ENCODE data around the gene RAP1GAP.

DNA sequence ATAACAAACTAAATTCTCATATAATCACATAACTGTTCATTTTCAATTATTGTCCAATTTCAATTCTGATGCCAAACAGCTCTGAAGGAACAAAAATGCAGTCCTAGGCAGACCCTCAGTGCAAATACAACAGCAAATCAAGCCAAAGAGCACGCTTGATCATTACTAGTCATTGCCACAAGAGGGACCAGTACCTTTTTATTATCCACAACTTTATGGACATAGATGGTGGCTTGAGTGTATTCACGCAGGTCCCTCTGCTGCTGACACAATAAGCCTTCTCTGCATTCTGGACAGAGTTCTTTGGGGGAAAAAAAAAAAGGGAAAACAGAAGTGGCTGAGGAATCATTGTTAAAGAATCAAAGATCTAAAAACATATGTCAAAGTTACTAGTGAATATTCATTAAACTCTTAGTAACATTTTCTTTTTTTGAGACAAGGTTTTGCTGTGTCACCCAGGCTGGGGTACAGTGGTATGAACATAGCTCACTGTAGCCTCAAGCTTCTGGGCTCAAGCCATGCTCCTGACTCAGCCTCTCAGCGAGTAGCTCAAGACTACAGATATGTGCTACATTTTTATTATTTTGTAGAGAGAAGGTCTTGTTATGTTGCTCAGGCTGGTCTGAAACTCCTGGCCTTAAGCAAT lies 34.3 kb upstream of the RAP1GAP start:
- TF ChIP-seq, protein P1, sequence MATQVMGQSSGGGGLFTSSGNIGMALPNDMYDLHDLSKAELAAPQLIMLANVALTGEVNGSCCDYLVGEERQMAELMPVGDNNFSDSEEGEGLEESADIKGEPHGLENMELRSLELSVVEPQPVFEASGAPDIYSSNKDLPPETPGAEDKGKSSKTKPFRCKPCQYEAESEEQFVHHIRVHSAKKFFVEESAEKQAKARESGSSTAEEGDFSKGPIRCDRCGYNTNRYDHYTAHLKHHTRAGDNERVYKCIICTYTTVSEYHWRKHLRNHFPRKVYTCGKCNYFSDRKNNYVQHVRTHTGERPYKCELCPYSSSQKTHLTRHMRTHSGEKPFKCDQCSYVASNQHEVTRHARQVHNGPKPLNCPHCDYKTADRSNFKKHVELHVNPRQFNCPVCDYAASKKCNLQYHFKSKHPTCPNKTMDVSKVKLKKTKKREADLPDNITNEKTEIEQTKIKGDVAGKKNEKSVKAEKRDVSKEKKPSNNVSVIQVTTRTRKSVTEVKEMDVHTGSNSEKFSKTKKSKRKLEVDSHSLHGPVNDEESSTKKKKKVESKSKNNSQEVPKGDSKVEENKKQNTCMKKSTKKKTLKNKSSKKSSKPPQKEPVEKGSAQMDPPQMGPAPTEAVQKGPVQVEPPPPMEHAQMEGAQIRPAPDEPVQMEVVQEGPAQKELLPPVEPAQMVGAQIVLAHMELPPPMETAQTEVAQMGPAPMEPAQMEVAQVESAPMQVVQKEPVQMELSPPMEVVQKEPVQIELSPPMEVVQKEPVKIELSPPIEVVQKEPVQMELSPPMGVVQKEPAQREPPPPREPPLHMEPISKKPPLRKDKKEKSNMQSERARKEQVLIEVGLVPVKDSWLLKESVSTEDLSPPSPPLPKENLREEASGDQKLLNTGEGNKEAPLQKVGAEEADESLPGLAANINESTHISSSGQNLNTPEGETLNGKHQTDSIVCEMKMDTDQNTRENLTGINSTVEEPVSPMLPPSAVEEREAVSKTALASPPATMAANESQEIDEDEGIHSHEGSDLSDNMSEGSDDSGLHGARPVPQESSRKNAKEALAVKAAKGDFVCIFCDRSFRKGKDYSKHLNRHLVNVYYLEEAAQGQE (IDR thresholded peaks at IDR 0.05; ENCODE audit: low read depth) = no peak
- TF ChIP-seq POLR2A (IDR thresholded peaks at IDR 0.05; ENCODE audit: borderline replicate concordance, extremely low read depth, insufficient read depth, insufficient read length) = no peak
- no peak for TF ChIP-seq EZH2 (IDR thresholded peaks at IDR 0.05)
- no peak for TF ChIP-seq ZNF274 (IDR thresholded peaks at IDR 0.05; ENCODE audit: low read depth, low read length)

All from HCT116 (cell line).